Naive thymus-derived CD8-positive, alpha-beta T cell (primary cell): ENCODE measurements around the gene PSMD13. TPM values are rescaled to one million over a fixed set of nuclear protein-coding genes. Genes with fewer than 3 reads are reported as not detected.

ENCODE experiments used
- ATAC-seq, 2 donors: fragments of 150-1000 bp; cut with Tn5 transposase in 1 of 2; sonication (Bioruptor Pico), chemical (Tn5 transposase) in 1 of 2; 1 replicate in 1 of 2; 2 replicates in 1 of 2; pipeline ENCODE4 v1.10.0; 2021; ENCODE audit warnings: mild to moderate bottlenecking in 2 of 2, moderate library complexity in 2 of 2
- POLR2A ChIA-PET: fragments of 350-600 bp; sonication (Branson Sonifier 250); formaldehyde crosslinking; loops from one replicate; lab custom pipeline; 2021; ENCODE audit warnings: antibody characterized with exemption; lab: Charles Lee
- DNase-seq, 10 donors: peaks; one replicate each; pipeline versions ENCODE4 v3.0.0 to v3.0.0-alpha.2; 2020 to 2022
- H3K27ac Mint-ChIP-seq, 10 donors: one replicate each; pipeline ENCODE4 v1.8.0; 2020 to 2022; ENCODE audit warnings: mild to moderate bottlenecking in 10 of 10, mixed read lengths in 10 of 10, moderate library complexity in 4 of 10, inconsistent platforms in 1 of 10
- H3K27me3 Mint-ChIP-seq, 5 donors: one replicate each; pipeline ENCODE4 v1.8.0; 2021 to 2022; ENCODE audit warnings: mixed read lengths in 5 of 5
- H3K36me3 Mint-ChIP-seq, 3 donors: one replicate each; pipeline ENCODE4 v1.8.0; 2020 to 2022; ENCODE audit warnings: mixed read lengths in 3 of 3, mild to moderate bottlenecking in 2 of 3, inconsistent platforms in 1 of 3
- H3K4me1 Mint-ChIP-seq, 4 donors: one replicate each; pipeline ENCODE4 v1.8.0; 2021 to 2022; ENCODE audit warnings: mixed read lengths in 4 of 4
- H3K4me3 Mint-ChIP-seq, 10 donors: one replicate each; pipeline ENCODE4 v1.8.0; 2020 to 2022; ENCODE audit warnings: mild to moderate bottlenecking in 10 of 10, mixed read lengths in 10 of 10, moderate library complexity in 6 of 10, inconsistent platforms in 1 of 10
- H3K9me3 Mint-ChIP-seq, 9 donors: one replicate each; pipeline ENCODE4 v1.8.0; 2020 to 2022; ENCODE audit warnings: mixed read lengths in 9 of 9, mild to moderate bottlenecking in 3 of 9, inconsistent platforms in 1 of 9, moderate library complexity in 1 of 9
- polyA plus RNA-seq, 3 donors: library from polyadenylated mRNA; unstranded; fragments of 300-500 nt; fragmentation: Illumina TruSeq; gene quantifications; one replicate each; pipeline ENCODE4 v1.2.3, GENCODE V29; 2021
- total RNA-seq, 8 experiments: library from RNA in 2 of 8; stranded (reverse) in 2 of 8; gene quantifications; one replicate each; pipeline ENCODE4 v1.2.3 and lab custom pipeline; 2021 to 2026

Gene PSMD13
- total and polyA plus RNA-seq, 5 experiments from 2014 or later, result 94.4 to 223 (median 196) TPM

GRCh38 chr11:299081-299891, 62.5 kb downstream of the PSMD13 start, which contains the start of gene IFITM5:
Gene IFITM5, minus strand, starts transcription at chr11:299526. Its CDS starts 36 bp downstream, at chr11:299490.
- Mint-ChIP-seq H3K4me1 (peaks cover 20 to 60% (median 53%) of the 10 kb centered on the region in 4 donors), H3K27ac (peak within 1 kb of the TSS in 9 of 10 donors; percentile 38 to 91 (median 61)), H3K9me3 (no peaks in the 10 kb centered on the region), H3K36me3 (peaks cover 0 to 9% (median 0%) of the 10 kb centered on the region in 3 donors), H3K4me3 (peak within 1 kb of the TSS in 6 of 10 donors; percentile 12 to 48 (median 30)), H3K27me3 (peaks cover 0 to 2% (median 0%) of the 10 kb centered on the region in 5 donors)
- ATAC-seq (peak; percentile 4 to 15), DNase-seq (peak in 2 of 10 donors; percentile 12 to 63)
- POLR2A ChIA-PET, result interaction anchor here (0.6 to 11.2 kb wide), 14 partner anchors 8 to 208 kb away, joined by 3 to 122 read pairs (median 4); partner anchors contain the start of genes BET1L, IFITM2, PGGHG and RIC8A

DNA sequence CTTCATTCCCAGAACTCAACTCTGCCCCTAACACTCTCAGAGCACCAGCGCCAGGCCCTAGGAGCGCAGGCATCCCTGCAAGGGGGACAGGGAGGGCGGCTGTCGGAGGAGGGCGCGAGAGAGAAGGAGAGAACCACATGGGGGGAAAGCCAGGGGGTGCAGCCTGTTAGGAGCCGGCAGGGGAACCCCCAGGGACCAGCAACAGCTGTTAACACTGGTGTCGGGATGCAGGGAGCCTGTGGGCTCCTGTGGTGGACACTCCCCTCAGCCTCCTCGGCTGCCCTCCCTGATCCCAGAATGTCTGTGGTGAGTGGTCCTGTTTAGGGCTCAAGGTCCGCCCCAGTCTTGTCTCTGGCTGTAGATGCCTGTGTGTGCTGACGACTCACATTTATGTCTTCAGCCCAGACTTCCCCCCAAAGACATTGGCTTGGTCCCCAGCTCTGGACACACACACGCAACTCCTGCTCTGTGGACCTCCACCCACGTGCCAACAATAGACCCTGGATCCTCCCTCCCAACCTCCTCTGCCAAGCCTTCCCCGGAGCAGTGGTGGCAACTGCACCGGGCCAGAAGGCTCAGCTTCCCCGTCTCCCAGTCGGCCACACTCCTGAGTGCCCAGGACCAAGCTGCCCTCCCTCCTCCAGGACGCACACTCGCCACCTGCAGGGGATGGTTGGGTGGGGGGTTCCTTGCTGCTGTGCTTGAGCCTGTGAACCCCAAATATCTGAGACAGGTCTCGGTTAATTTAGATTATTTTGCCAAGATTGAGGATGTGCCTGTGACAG, 63.4 kb downstream of the PSMD13 start:
- H3K36me3 Mint-ChIP-seq, result peaks cover 0 to under 1% (median 0%) of the 10 kb centered on the region in 3 donors
- peak overlapping the region in 6 of 10 donors; percentile 38 to 81 (median 60) for H3K27ac Mint-ChIP-seq
- H3K27me3 Mint-ChIP-seq, result peaks cover 0 to 2% (median 0%) of the 10 kb centered on the region in 5 donors
- POLR2A ChIA-PET, result interaction anchor here (0.7 to 11.2 kb wide), 11 partner anchors 11 to 107 kb away, joined by 3 to 122 read pairs (median 3); partner anchors contain the start of genes BET1L, PGGHG and RIC8A
- ATAC-seq (peak; percentile 19 to 53), DNase-seq (peak in 5 of 10 donors; percentile 55 to 75 (median 57))
- H3K9me3 Mint-ChIP-seq, result no peaks in the 10 kb centered on the region
- peak overlapping the region in 4 of 10 donors; percentile 12 to 48 (median 45) for H3K4me3 Mint-ChIP-seq
- peaks cover 18 to 62% (median 57%) of the 10 kb centered on the region in 4 donors for H3K4me1 Mint-ChIP-seq

Other genes starting within 250 kb of the PSMD13 start
- gene SCGB1C1, start 43.9 kb upstream of the PSMD13 start, total RNA-seq, result not detected
- not detected for gene SCGB1C1, start 43.9 kb upstream of the PSMD13 start, polyA plus RNA-seq
- 100 to 1,000 TPM; 110 to 122 TPM for gene BET1L, start 29.6 kb upstream of the PSMD13 start, total RNA-seq
- gene BET1L, start 29.6 kb upstream of the PSMD13 start, polyA plus RNA-seq, result 10 to 100 TPM; 24.0 to 75.2 (median 59.2) TPM
- gene RIC8A, start 29.3 kb upstream of the PSMD13 start, total RNA-seq, result 10 to 100 TPM; 92.7 to 93.4 TPM
- 10 to 100 TPM; 68.6 to 93.1 (median 76.7) TPM for gene RIC8A, start 29.3 kb upstream of the PSMD13 start, polyA plus RNA-seq
- gene SIRT3, start 634 bp upstream of the PSMD13 start, total RNA-seq, result 10 to 100 TPM; 33.6 to 33.7 TPM
- 10 to 100 TPM in 2 of 3 donors, 1 to 10 TPM in 1; 6.5 to 14.6 (median 10.9) TPM for gene SIRT3, start 634 bp upstream of the PSMD13 start, polyA plus RNA-seq
- 10 to 100 TPM; 28.6 to 32.0 TPM for gene NLRP6, start 41.4 kb downstream of the PSMD13 start, total RNA-seq
- gene NLRP6, start 41.4 kb downstream of the PSMD13 start, polyA plus RNA-seq, result 10 to 100 TPM in 2 of 3 donors, 1 to 10 TPM in 1; 9.1 to 25.9 (median 19.1) TPM
- 100 to 1,000 TPM; 662 to 707 TPM for gene PGGHG, start 52.1 kb downstream of the PSMD13 start, total RNA-seq
- 10 to 100 TPM in 2 of 3 donors, 1 to 10 TPM in 1; 8.1 to 14.9 (median 11.2) TPM for gene PGGHG, start 52.1 kb downstream of the PSMD13 start, polyA plus RNA-seq
- not detected for gene IFITM5, start 62.5 kb downstream of the PSMD13 start, total RNA-seq
- gene IFITM5, start 62.5 kb downstream of the PSMD13 start, polyA plus RNA-seq, result not detected
- gene IFITM2, start 70.8 kb downstream of the PSMD13 start, total RNA-seq, result 100 to 1,000 TPM; 115 to 122 TPM
- gene IFITM2, start 70.8 kb downstream of the PSMD13 start, polyA plus RNA-seq, result 1,000 to 10,000 TPM; 2,345 to 2,732 (median 2,362) TPM
- gene IFITM1, start 77.1 kb downstream of the PSMD13 start, total RNA-seq, result 10 to 100 TPM; 90.0 to 91.0 TPM
- 1,000 to 10,000 TPM; 1,833 to 2,198 (median 2,135) TPM for gene IFITM1, start 77.1 kb downstream of the PSMD13 start, polyA plus RNA-seq
- 10 to 100 TPM; 11.3 to 11.9 TPM for gene IFITM3, start 83.9 kb downstream of the PSMD13 start, total RNA-seq
- gene IFITM3, start 83.9 kb downstream of the PSMD13 start, polyA plus RNA-seq, result 100 to 1,000 TPM in 2 of 3 donors, 10 to 100 TPM in 1; 45.1 to 202 (median 196) TPM
- gene B4GALNT4, start 132.5 kb downstream of the PSMD13 start, total RNA-seq, result under 1 TPM; 0.16 to 0.39 TPM
- gene B4GALNT4, start 132.5 kb downstream of the PSMD13 start, polyA plus RNA-seq, result 1 to 10 TPM in 1 of 3 donors, not detected in 2; 1.3 TPM
- gene PKP3, start 157.2 kb downstream of the PSMD13 start, total RNA-seq, result under 1 TPM; 0.16 to 0.29 TPM
- under 1 TPM in 2 of 3 donors, not detected in 1; 0.15 to 0.47 TPM for gene PKP3, start 157.2 kb downstream of the PSMD13 start, polyA plus RNA-seq
- gene SIGIRR, start 178.0 kb downstream of the PSMD13 start, total RNA-seq, result 100 to 1,000 TPM; 332 to 337 TPM
- 100 to 1,000 TPM; 195 to 233 (median 206) TPM for gene SIGIRR, start 178.0 kb downstream of the PSMD13 start, polyA plus RNA-seq
- gene ANO9, start 205.0 kb downstream of the PSMD13 start, total RNA-seq, result 10 to 100 TPM; 70.1 to 78.6 TPM
- 1 to 10 TPM; 4.8 to 8.6 (median 7.3) TPM for gene ANO9, start 205.0 kb downstream of the PSMD13 start, polyA plus RNA-seq
- gene PTDSS2, start 213.3 kb downstream of the PSMD13 start, total RNA-seq, result 10 to 100 TPM; 25.9 to 30.2 TPM
- gene PTDSS2, start 213.3 kb downstream of the PSMD13 start, polyA plus RNA-seq, result 10 to 100 TPM in 2 of 3 donors, 1 to 10 TPM in 1; 9.0 to 13.0 (median 11.6) TPM